HCT116 (cell line): ENCODE data around the gene MORN4. TPM values are rescaled to one million over a fixed set of nuclear protein-coding genes. Genes with fewer than 3 reads are reported as not detected.

Experiments used
- ATAC-seq: fragments of 200-7000 bp; cut with Tn5 transposase; 2 replicates; pipeline ENCODE4 v1.9.1; 2020; ENCODE audit warnings: mild to moderate bottlenecking, moderate library complexity
- BruUV-seq: library from RNA; stranded (reverse); fragments of 400-500 nt; replicated peaks from 2 replicates; lab custom pipeline; 2021; lab: Mats Ljungman, UMichigan
- CTCF ChIA-PET: fragments of 300-600 bp; sonication (Branson Sonifier 250); formaldehyde crosslinking; loops from one replicate; lab custom pipeline; 2021; ENCODE audit warnings: antibody characterized with exemption; lab: Charles Lee
- POLR2A ChIA-PET: fragments of 300-600, 350-600 bp; sonication (Branson Sonifier 250); formaldehyde crosslinking; loops from one replicate; lab custom pipeline; 2021; ENCODE audit warnings: antibody characterized with exemption; lab: Charles Lee
- RAD21 ChIA-PET, 2 experiments: fragments of 300-600 bp; sonication (Branson Sonifier 250); formaldehyde crosslinking; loops; one replicate each; lab custom pipeline; 2023; ENCODE audit warnings: low total read pairs in 2 of 2; ENCODE audit not compliant: uncharacterized antibody in 2 of 2, unreplicated experiment in 2 of 2, low non-redundant PET in 1 of 2; lab: Charles Lee
- DNase-seq: peaks from one replicate; pipeline ENCODE4 v3.0.0-alpha.2; 2010; ENCODE audit warnings: low read depth, low spot score
- H2AFZ ChIP-seq: fragments of 200-600 bp; shearing (Covaris generic), sonication (generic); 2 replicates; pipeline ENCODE4 v1.6.1; 2017; ENCODE audit warnings: low read depth, mixed run types, mixed read lengths, antibody characterized with exemption, low read length; ENCODE audit not compliant: poor library complexity, severe bottlenecking
- H3K27ac ChIP-seq: 2 replicates; pipeline ENCODE4 v1.5.1; 2012; ENCODE audit warnings: low read depth, low read length
- H3K27me3 ChIP-seq: fragments of 200-600 bp; sonication (generic); 2 replicates; pipeline ENCODE4 v1.6.1; 2016; ENCODE audit warnings: mixed run types, low read length, mixed read lengths; ENCODE audit not compliant: insufficient read depth
- H3K36me3 ChIP-seq, 2 experiments: fragments of 200-500 bp in 1 of 2; fragments of 200-600 bp in 1 of 2; sonication (Bioruptor generic) in 1 of 2; sonication (generic) in 1 of 2; 2 replicates each; pipeline versions ENCODE4 v1.5.1 to v1.6.1; 2014 to 2016; ENCODE audit warnings: low read length in 2 of 2, inconsistent platforms in 1 of 2, mixed read lengths in 1 of 2, mixed run types in 1 of 2; ENCODE audit not compliant: insufficient read depth in 2 of 2, control insufficient read depth in 1 of 2
- H3K4me1 ChIP-seq, 2 experiments: fragments of 200-600 bp in 1 of 2; sonication (generic) in 1 of 2; 2 replicates each; pipeline versions ENCODE4 v1.5.1 to v1.6.1; 2012 to 2017; ENCODE audit warnings: low read length in 2 of 2, inconsistent platforms in 1 of 2, mild to moderate bottlenecking in 1 of 2, mixed read lengths in 1 of 2, mixed run types in 1 of 2, moderate library complexity in 1 of 2; ENCODE audit not compliant: insufficient read depth in 2 of 2, control insufficient read depth in 1 of 2
- H3K4me2 ChIP-seq: fragments of 200-600 bp; sonication (generic); 2 replicates; pipeline ENCODE4 v1.6.1; 2017; ENCODE audit warnings: mixed run types, low read length, mixed read lengths
- H3K4me3 ChIP-seq, 2 experiments: fragments of 200-600 bp in 1 of 2; sonication (generic) in 1 of 2; replicated peaks in 1 of 2; 2 replicates each; pipeline ENCODE4 v1.5.1; 2011 to 2016; ENCODE audit warnings: low read length in 2 of 2, control low read depth in 1 of 2, low read depth in 1 of 2, mild to moderate bottlenecking in 1 of 2, mixed read lengths in 1 of 2, mixed run types in 1 of 2
- H3K79me2 ChIP-seq: fragments of 200-600 bp; sonication (generic); 2 replicates; pipeline ENCODE4 v1.6.1; 2017; ENCODE audit warnings: mild to moderate bottlenecking, mixed run types, low read length, moderate library complexity, mixed read lengths; ENCODE audit not compliant: insufficient read depth
- H3K9ac ChIP-seq: fragments of 200-600 bp; sonication (generic); 2 replicates; pipeline ENCODE4 v1.6.1; 2016; ENCODE audit warnings: low read length, mixed read lengths
- H3K9me2 ChIP-seq: fragments of 200-600 bp; sonication (generic), shearing (Covaris generic); 2 replicates; pipeline ENCODE4 v1.6.1; 2017; ENCODE audit warnings: mixed run types, mild to moderate bottlenecking, moderate library complexity; ENCODE audit not compliant: insufficient read depth
- H3K9me3 ChIP-seq, 2 experiments: fragments of 200-500 bp in 1 of 2; fragments of 200-600 bp in 1 of 2; sonication (Bioruptor generic) in 1 of 2; sonication (generic) in 1 of 2; 2 replicates each; pipeline ENCODE4 v1.6.1; 2014 to 2017; ENCODE audit warnings: low read length in 2 of 2, mixed read lengths in 2 of 2, inconsistent platforms in 1 of 2, low read depth in 1 of 2, mild to moderate bottlenecking in 1 of 2, mixed run types in 1 of 2, moderate library complexity in 1 of 2; ENCODE audit not compliant: control insufficient read depth in 1 of 2, insufficient read depth in 1 of 2
- H4K20me1 ChIP-seq: fragments of 200-600 bp; sonication (generic), shearing (Covaris generic); 2 replicates; pipeline ENCODE4 v1.6.1; 2017; ENCODE audit warnings: mixed run types, mild to moderate bottlenecking, moderate library complexity; ENCODE audit not compliant: insufficient read depth
- CBX3 ChIP-seq: IDR thresholded peaks from 2 replicates; pipeline ENCODE4 v1.6.1; 2012; ENCODE audit warnings: low read depth
- CEBPB ChIP-seq: IDR thresholded peaks from 2 replicates; pipeline ENCODE4 v1.6.1; 2012; ENCODE audit warnings: low read depth
- EGR1 ChIP-seq: IDR thresholded peaks from 2 replicates; pipeline ENCODE4 v1.6.1; 2012; ENCODE audit warnings: low read depth
- ELF1 ChIP-seq: IDR thresholded peaks from 2 replicates; pipeline ENCODE4 v1.6.1; 2012; ENCODE audit warnings: low read depth, borderline replicate concordance
- EZH2 ChIP-seq: fragments of 200-600 bp; sonication (generic); IDR thresholded peaks from 2 replicates; pipeline ENCODE4 v1.6.1; 2017; ENCODE audit warnings: antibody characterized with exemption, mixed run types
- EZH2phosphoT487 ChIP-seq: fragments of 200-600 bp; IDR thresholded peaks from 2 replicates; pipeline ENCODE4 v1.6.1; 2018; ENCODE audit warnings: antibody characterized with exemption, borderline replicate concordance
- JUND ChIP-seq: IDR thresholded peaks from 2 replicates; pipeline ENCODE4 v1.6.1; 2012
- POLR2A ChIP-seq: IDR thresholded peaks from 2 replicates; pipeline ENCODE4 v1.7.0; 2011; ENCODE audit warnings: borderline replicate concordance; ENCODE audit not compliant: insufficient read depth, insufficient read length; ENCODE audit errors: extremely low read depth
- SIN3A ChIP-seq: IDR thresholded peaks from 2 replicates; pipeline ENCODE4 v1.6.1; 2012; ENCODE audit warnings: low read depth
- SRF ChIP-seq: IDR thresholded peaks from 2 replicates; pipeline ENCODE4 v1.6.1; 2012; ENCODE audit warnings: low read depth
- TCF7L2 ChIP-seq: IDR thresholded peaks from 2 replicates; pipeline ENCODE4 v1.7.0; 2011; ENCODE audit warnings: borderline replicate concordance, inconsistent platforms; ENCODE audit not compliant: insufficient read depth, insufficient read length; ENCODE audit errors: extremely low read depth
- YY1 ChIP-seq: IDR thresholded peaks from 2 replicates; pipeline ENCODE4 v1.6.1; 2011; ENCODE audit warnings: low read length, low read depth, moderate library complexity, mild to moderate bottlenecking; ENCODE audit not compliant: insufficient replicate concordance; ENCODE audit errors: extremely low read depth
- ZNF274 ChIP-seq: fragments of 200-500 bp; sonication (Bioruptor generic); IDR thresholded peaks from 2 replicates; pipeline ENCODE4 v1.6.1; 2014; ENCODE audit warnings: mild to moderate bottlenecking, low read depth, low read length, inconsistent platforms
- intact Hi-C: fragments of 100-400 bp; cut with micrococcal nuclease; formaldehyde crosslinking; loops from 2 replicates; pipeline ENCODE4 v1.10.0; 2022
- total RNA-seq: library from RNA; stranded (reverse); gene quantifications from one replicate; pipeline ENCODE4 v1.2.1, GENCODE V29; 2021; ENCODE audit not compliant: unreplicated experiment
- TF ChIP-seq, protein P1 (sequence below): IDR thresholded peaks from 2 replicates; pipeline ENCODE4 v1.6.1; 2012; ENCODE audit warnings: low read depth
- TF ChIP-seq, protein P2 (sequence below), 3 experiments: fragments of 200-600 bp in 1 of 3; sonication (generic) in 1 of 3; IDR thresholded peaks in 2 of 3; conservative IDR thresholded peaks in 1 of 3; 2 replicates each; pipeline ENCODE4 v1.5.1; 2012 to 2017; ENCODE audit warnings: low read depth in 2 of 3, low read length in 2 of 3, antibody characterized with exemption in 1 of 3, borderline replicate concordance in 1 of 3, control low read depth in 1 of 3, mild to moderate bottlenecking in 1 of 3, mixed read lengths in 1 of 3, mixed run types in 1 of 3, moderate library complexity in 1 of 3; ENCODE audit not compliant: insufficient read depth in 1 of 3
- TF ChIP-seq, protein P3 (sequence below): IDR thresholded peaks from 2 replicates; pipeline ENCODE4 v1.6.1; 2012
- TF ChIP-seq, protein P4 (sequence below): IDR thresholded peaks from 2 replicates; pipeline ENCODE4 v1.6.1; 2011; ENCODE audit warnings: mild to moderate bottlenecking, low read length, moderate library complexity; ENCODE audit not compliant: insufficient replicate concordance; ENCODE audit errors: extremely low read depth
- TF ChIP-seq, protein P5 (sequence below): IDR thresholded peaks from 2 replicates; pipeline ENCODE4 v1.6.1; 2012

Gene MORN4
- total RNA-seq, 1 experiment from 2014 or later = 8.0 TPM

DNA sequence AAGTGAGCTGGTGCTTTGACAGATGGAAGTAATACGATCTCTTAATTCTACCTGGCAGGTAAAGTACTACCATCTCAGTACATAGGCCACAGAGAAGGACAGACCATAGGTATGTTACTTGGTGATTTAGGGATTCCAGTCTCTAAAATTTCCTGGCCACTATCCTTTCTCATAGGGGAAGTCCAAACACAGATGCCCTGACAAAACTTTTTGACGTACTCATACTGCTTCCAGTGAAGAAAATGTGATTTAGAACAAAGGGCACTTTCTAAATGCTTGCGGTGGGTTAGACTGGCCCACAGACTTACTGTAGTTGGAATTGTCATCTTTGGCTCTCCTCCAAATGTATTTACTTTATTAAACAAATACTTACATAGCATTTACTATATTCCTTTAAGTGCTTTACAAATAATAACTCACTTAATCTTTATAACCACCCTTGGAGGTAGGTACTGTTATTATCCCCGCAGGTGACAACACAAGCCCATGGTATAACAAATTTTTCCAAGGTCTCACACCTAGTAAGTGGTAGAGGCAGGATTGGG lies 10.2 kb upstream of the MORN4 start:
- Histone ChIP-seq H2AFZ (no peak overlapping the region), H3K4me3 (no peak overlapping the region), H4K20me1 (no peaks in the 10 kb centered on the region), H3K9ac (no peak overlapping the region), H3K4me2 (no peak overlapping the region), H3K79me2 (peaks cover 49% of the 10 kb centered on the region), H3K9me3 (no peaks in the 10 kb centered on the region), H3K27me3 (no peaks in the 10 kb centered on the region), H3K4me1 (peaks cover 22 to 36% of the 10 kb centered on the region in 2 experiments), H3K9me2 (no peaks in the 10 kb centered on the region), H3K36me3 (peaks cover 6 to 18% of the 10 kb centered on the region in 2 experiments; a peak in 2 of 4 replicates), H3K27ac (no peak overlapping the region)
- ChIA-PET POLR2A (no interaction called here), RAD21 (no interaction called here), CTCF (no interaction called here)
- no TSS peak for BruUV-seq
- TF ChIP-seq JUND (no peak), CEBPB (no peak), EZH2phosphoT487 (no peak), CBX3 (no peak), EZH2 (no peak), SIN3A (no peak), TCF7L2 (no peak), YY1 (no peak), EGR1 (no peak), ZNF274 (no peak), POLR2A (no peak), SRF (no peak), ELF1 (no peak)
- TF ChIP-seq, protein P1, sequence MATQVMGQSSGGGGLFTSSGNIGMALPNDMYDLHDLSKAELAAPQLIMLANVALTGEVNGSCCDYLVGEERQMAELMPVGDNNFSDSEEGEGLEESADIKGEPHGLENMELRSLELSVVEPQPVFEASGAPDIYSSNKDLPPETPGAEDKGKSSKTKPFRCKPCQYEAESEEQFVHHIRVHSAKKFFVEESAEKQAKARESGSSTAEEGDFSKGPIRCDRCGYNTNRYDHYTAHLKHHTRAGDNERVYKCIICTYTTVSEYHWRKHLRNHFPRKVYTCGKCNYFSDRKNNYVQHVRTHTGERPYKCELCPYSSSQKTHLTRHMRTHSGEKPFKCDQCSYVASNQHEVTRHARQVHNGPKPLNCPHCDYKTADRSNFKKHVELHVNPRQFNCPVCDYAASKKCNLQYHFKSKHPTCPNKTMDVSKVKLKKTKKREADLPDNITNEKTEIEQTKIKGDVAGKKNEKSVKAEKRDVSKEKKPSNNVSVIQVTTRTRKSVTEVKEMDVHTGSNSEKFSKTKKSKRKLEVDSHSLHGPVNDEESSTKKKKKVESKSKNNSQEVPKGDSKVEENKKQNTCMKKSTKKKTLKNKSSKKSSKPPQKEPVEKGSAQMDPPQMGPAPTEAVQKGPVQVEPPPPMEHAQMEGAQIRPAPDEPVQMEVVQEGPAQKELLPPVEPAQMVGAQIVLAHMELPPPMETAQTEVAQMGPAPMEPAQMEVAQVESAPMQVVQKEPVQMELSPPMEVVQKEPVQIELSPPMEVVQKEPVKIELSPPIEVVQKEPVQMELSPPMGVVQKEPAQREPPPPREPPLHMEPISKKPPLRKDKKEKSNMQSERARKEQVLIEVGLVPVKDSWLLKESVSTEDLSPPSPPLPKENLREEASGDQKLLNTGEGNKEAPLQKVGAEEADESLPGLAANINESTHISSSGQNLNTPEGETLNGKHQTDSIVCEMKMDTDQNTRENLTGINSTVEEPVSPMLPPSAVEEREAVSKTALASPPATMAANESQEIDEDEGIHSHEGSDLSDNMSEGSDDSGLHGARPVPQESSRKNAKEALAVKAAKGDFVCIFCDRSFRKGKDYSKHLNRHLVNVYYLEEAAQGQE = no peak
- TF ChIP-seq, protein P2, sequence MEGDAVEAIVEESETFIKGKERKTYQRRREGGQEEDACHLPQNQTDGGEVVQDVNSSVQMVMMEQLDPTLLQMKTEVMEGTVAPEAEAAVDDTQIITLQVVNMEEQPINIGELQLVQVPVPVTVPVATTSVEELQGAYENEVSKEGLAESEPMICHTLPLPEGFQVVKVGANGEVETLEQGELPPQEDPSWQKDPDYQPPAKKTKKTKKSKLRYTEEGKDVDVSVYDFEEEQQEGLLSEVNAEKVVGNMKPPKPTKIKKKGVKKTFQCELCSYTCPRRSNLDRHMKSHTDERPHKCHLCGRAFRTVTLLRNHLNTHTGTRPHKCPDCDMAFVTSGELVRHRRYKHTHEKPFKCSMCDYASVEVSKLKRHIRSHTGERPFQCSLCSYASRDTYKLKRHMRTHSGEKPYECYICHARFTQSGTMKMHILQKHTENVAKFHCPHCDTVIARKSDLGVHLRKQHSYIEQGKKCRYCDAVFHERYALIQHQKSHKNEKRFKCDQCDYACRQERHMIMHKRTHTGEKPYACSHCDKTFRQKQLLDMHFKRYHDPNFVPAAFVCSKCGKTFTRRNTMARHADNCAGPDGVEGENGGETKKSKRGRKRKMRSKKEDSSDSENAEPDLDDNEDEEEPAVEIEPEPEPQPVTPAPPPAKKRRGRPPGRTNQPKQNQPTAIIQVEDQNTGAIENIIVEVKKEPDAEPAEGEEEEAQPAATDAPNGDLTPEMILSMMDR (IDR thresholded peaks at IDR 0.05 in 2 of 3, conservative IDR thresholded peaks at IDR 0.05 in 1 of 3; ENCODE audit: borderline replicate concordance in 1 of 3, insufficient read depth in 1 of 3, low read depth in 2 of 3, low read length in 2 of 3) = no peak
- TF ChIP-seq, protein P3, sequence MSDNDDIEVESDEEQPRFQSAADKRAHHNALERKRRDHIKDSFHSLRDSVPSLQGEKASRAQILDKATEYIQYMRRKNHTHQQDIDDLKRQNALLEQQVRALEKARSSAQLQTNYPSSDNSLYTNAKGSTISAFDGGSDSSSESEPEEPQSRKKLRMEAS = no peak
- TF ChIP-seq, protein P4, sequence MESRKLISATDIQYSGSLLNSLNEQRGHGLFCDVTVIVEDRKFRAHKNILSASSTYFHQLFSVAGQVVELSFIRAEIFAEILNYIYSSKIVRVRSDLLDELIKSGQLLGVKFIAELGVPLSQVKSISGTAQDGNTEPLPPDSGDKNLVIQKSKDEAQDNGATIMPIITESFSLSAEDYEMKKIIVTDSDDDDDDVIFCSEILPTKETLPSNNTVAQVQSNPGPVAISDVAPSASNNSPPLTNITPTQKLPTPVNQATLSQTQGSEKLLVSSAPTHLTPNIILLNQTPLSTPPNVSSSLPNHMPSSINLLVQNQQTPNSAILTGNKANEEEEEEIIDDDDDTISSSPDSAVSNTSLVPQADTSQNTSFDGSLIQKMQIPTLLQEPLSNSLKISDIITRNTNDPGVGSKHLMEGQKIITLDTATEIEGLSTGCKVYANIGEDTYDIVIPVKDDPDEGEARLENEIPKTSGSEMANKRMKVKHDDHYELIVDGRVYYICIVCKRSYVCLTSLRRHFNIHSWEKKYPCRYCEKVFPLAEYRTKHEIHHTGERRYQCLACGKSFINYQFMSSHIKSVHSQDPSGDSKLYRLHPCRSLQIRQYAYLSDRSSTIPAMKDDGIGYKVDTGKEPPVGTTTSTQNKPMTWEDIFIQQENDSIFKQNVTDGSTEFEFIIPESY = no peak
- TF ChIP-seq, protein P5, sequence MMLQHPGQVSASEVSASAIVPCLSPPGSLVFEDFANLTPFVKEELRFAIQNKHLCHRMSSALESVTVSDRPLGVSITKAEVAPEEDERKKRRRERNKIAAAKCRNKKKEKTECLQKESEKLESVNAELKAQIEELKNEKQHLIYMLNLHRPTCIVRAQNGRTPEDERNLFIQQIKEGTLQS = no peak
- DNase-seq = no peak
- intact Hi-C loops = no loop called here
- no peak for ATAC-seq
